Testis (tissue), 3 donors: Measurements from ENCODE around the gene ZNF771. TPM values are rescaled to one million over a fixed set of nuclear protein-coding genes. Genes with fewer than 3 reads are reported as not detected.

ENCODE experiments used
- DNase-seq: peaks from one replicate; pipeline ENCODE4 v3.0.0-alpha.2; 2019
- H3K27ac ChIP-seq, 2 donors: fragments of 200-600 bp; sonication (generic); one replicate each; pipeline ENCODE4 v1.5.1; 2019
- H3K27me3 ChIP-seq: fragments of 200-600 bp; sonication (generic); one replicate; pipeline ENCODE4 v1.5.1; 2019
- H3K36me3 ChIP-seq: fragments of 200-600 bp; sonication (generic); one replicate; pipeline ENCODE4 v1.5.1; 2017; ENCODE audit warnings: low read depth; ENCODE audit errors: missing control alignments
- H3K4me1 ChIP-seq: fragments of 200-600 bp; sonication (generic); one replicate; pipeline ENCODE4 v1.5.1; 2019
- H3K4me3 ChIP-seq, 2 donors: fragments of 200-600 bp; sonication (generic); one replicate each; pipeline ENCODE4 v1.5.1; 2017 to 2019
- H3K9me3 ChIP-seq: fragments of 200-600 bp; sonication (generic); one replicate; pipeline ENCODE4 v1.5.1; 2017
- CTCF ChIP-seq, 3 experiments: fragments of 450-650 bp in 2 of 3; fragments of 200-600 bp in 1 of 3; sonication (generic) in 1 of 3; IDR thresholded peaks; one replicate each; pipeline ENCODE4 v1.5.1; 2016 to 2019; ENCODE audit warnings: antibody characterized with exemption in 3 of 3, mild to moderate bottlenecking in 2 of 3, moderate library complexity in 1 of 3
- POLR2A ChIP-seq: fragments of 450-650 bp; IDR thresholded peaks from one replicate; pipeline ENCODE4 v1.6.1; 2017; ENCODE audit warnings: antibody characterized with exemption, mild to moderate bottlenecking, moderate library complexity
- WGBS, 2 donors: methylation state at CpG; one replicate each; pipeline ENCODE4 v1.1.5; 2018; 5-methylcytosine and 5-hydroxymethylcytosine counted together
- intact Hi-C: fragments of 100-400 bp; cut with DNase I; formaldehyde crosslinking; loops from one replicate; pipeline ENCODE4 v1.15.1; 2023; ENCODE audit warnings: low total_unique reads
- polyA plus RNA-seq: library from polyadenylated mRNA; stranded (reverse); fragments of 350-450 nt; fragmentation: Illumina TruSeq; extraction: RNeasy Lipid Tissue Mini Kit (QIAGEN cat#74804); gene quantifications from one replicate; pipeline ENCODE4 v1.2.3, GENCODE V29; 2014; ENCODE audit warnings: low read depth, low replicate concordance; ENCODE audit not compliant: insufficient read depth
- total RNA-seq, 2 donors: library from RNA; depleted of rRNA; stranded (reverse); fragments of >200 nt; gene quantifications; one replicate each; pipeline ENCODE4 v1.2.3, GENCODE V29; 2016

ZNF771 gene
- total and polyA plus RNA-seq, 3 donors from 2014 or later: 3.0 to 37.2 (median 35.6) TPM

GRCh38 chr16:30414159-30414558 lies 6.8 kb downstream of the ZNF771 start:
- intact Hi-C loops: no loop called here
- peak overlapping the region; percentile 77 to 83 for H3K27ac ChIP-seq
- 55 to 74% methylated on average over 5 of the region's 5 CpGs for WGBS, 2 donors

GRCh38 chr16:30416047-30416603 lies 8.7 kb downstream of the ZNF771 start:
- Histone ChIP-seq H3K27ac (no peak overlapping the region), H3K27me3 (no peaks in the 10 kb centered on the region), H3K9me3 (no peaks in the 10 kb centered on the region), H3K4me1 (peaks cover 12% of the 10 kb centered on the region), H3K4me3 (no peak overlapping the region), H3K36me3 (no peaks in the 10 kb centered on the region)
- 68 to 73% methylated on average over 4 of the region's 4 CpGs for WGBS, 2 donors
- no peak for TF ChIP-seq POLR2A
- TF ChIP-seq CTCF (IDR thresholded peaks at IDR 0.05): no peak
- intact Hi-C loops: no loop called here
- no peak for DNase-seq

More at GRCh38 chr16:30414159-30414558, 6.8 kb downstream of the ZNF771 start:
- H3K4me3 ChIP-seq: no peak overlapping the region
- H3K9me3 ChIP-seq: no peaks in the 10 kb centered on the region
- no peak for TF ChIP-seq POLR2A
- TF ChIP-seq CTCF (IDR thresholded peaks at IDR 0.05): no peak
- DNase-seq: peak; percentile 91
- H3K4me1 ChIP-seq: peaks cover 19% of the 10 kb centered on the region
- no peaks in the 10 kb centered on the region for H3K36me3 ChIP-seq
- no peaks in the 10 kb centered on the region for H3K27me3 ChIP-seq

GRCh38 chr16:30416624-30417528 lies 9.5 kb downstream of the ZNF771 start:
- H3K4me3 ChIP-seq: peak overlapping the region; percentile 55 to 63
- 44 to 51% methylated on average over 16 to 18 of the region's 18 CpGs for WGBS, 2 donors
- intact Hi-C loops: no loop called here
- no peak for DNase-seq
- no peaks in the 10 kb centered on the region for H3K27me3 ChIP-seq
- peaks cover 12% of the 10 kb centered on the region for H3K4me1 ChIP-seq
- no peaks in the 10 kb centered on the region for H3K9me3 ChIP-seq
- TF ChIP-seq POLR2A (no peak), CTCF (IDR thresholded peaks at IDR 0.05) (no peak)
- H3K36me3 ChIP-seq: no peaks in the 10 kb centered on the region
- peak overlapping the region; percentile 82 to 90 for H3K27ac ChIP-seq

- DNase-seq: peak; percentile 78
- H3K4me3 ChIP-seq: peak overlapping the region; percentile 55 to 63
- no peaks in the 10 kb centered on the region for H3K9me3 ChIP-seq
- H3K36me3 ChIP-seq: no peaks in the 10 kb centered on the region
- peak overlapping the region; percentile 82 to 90 for H3K27ac ChIP-seq
- peaks cover 12% of the 10 kb centered on the region for H3K4me1 ChIP-seq
- intact Hi-C loops: no loop called here
- WGBS, 2 donors: 4 to 21% methylated on average over 52 to 114 of the region's 140 CpGs
- H3K27me3 ChIP-seq: no peaks in the 10 kb centered on the region
- TF ChIP-seq CTCF (IDR thresholded peaks at IDR 0.05): peak in 1 of 3 experiments; percentile 10
- TF ChIP-seq POLR2A: no peak
Measured at GRCh38 chr16:30417529-30418349, 10.3 kb downstream of the ZNF771 start.
